Neutrophil (primary cell): Measurements from ENCODE around the gene CDC42BPB.

Experiments
- H3K27ac ChIP-seq: fragments of 200-600 bp; sonication (generic); 2 replicates; pipeline ENCODE4 v1.5.1; 2016; ENCODE audit warnings: mild to moderate bottlenecking, moderate library complexity
- H3K27me3 ChIP-seq: fragments of 200-600 bp; sonication (generic); 2 replicates; pipeline ENCODE4 v1.6.0; 2016; ENCODE audit warnings: mild to moderate bottlenecking
- H3K36me3 ChIP-seq: fragments of 200-600 bp; sonication (generic); 2 replicates; pipeline ENCODE4 v1.5.1; 2017
- H3K4me1 ChIP-seq, 2 experiments: fragments of 200-600 bp in 1 of 2; sonication (generic) in 1 of 2; 1 replicate in 1 of 2; 2 replicates in 1 of 2; pipeline versions ENCODE4 v1.5.1 to v1.6.1; 2013 to 2016; ENCODE audit warnings: low read depth in 1 of 2, low read length in 1 of 2, mild to moderate bottlenecking in 1 of 2, moderate library complexity in 1 of 2; ENCODE audit not compliant: control insufficient read depth in 1 of 2, insufficient read depth in 1 of 2
- H3K4me3 ChIP-seq, 2 experiments: fragments of 200-600 bp in 1 of 2; sonication (generic) in 1 of 2; 1 replicate in 1 of 2; 2 replicates in 1 of 2; pipeline ENCODE4 v1.5.1; 2013 to 2016; ENCODE audit warnings: low read depth in 1 of 2, low read length in 1 of 2, mild to moderate bottlenecking in 1 of 2, moderate library complexity in 1 of 2
- H3K9me3 ChIP-seq: fragments of 200-600 bp; sonication (generic); 2 replicates; pipeline ENCODE4 v1.5.1; 2016
- TF ChIP-seq, protein P1 (sequence below): fragments of 200-600 bp; sonication (generic); IDR thresholded peaks from 2 replicates; pipeline ENCODE4 v1.5.1; 2016; ENCODE audit warnings: antibody characterized with exemption

The CDC42BPB gene

GRCh38 chr14:102965971-102966655, 91.2 kb downstream of the CDC42BPB start:
- Histone ChIP-seq H3K27ac (no peak overlapping the region), H3K27me3 (no peaks in the 10 kb centered on the region), H3K4me1 (no peaks in the 10 kb centered on the region), H3K9me3 (no peaks in the 10 kb centered on the region), H3K36me3 (no peaks in the 10 kb centered on the region), H3K4me3 (no peak overlapping the region)
- TF ChIP-seq, protein P1, sequence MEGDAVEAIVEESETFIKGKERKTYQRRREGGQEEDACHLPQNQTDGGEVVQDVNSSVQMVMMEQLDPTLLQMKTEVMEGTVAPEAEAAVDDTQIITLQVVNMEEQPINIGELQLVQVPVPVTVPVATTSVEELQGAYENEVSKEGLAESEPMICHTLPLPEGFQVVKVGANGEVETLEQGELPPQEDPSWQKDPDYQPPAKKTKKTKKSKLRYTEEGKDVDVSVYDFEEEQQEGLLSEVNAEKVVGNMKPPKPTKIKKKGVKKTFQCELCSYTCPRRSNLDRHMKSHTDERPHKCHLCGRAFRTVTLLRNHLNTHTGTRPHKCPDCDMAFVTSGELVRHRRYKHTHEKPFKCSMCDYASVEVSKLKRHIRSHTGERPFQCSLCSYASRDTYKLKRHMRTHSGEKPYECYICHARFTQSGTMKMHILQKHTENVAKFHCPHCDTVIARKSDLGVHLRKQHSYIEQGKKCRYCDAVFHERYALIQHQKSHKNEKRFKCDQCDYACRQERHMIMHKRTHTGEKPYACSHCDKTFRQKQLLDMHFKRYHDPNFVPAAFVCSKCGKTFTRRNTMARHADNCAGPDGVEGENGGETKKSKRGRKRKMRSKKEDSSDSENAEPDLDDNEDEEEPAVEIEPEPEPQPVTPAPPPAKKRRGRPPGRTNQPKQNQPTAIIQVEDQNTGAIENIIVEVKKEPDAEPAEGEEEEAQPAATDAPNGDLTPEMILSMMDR: no peak

- TF ChIP-seq, protein P1: no peak
- H3K4me3 ChIP-seq: no peak overlapping the region
- H3K4me1 ChIP-seq: no peaks in the 10 kb centered on the region
- no peaks in the 10 kb centered on the region for H3K9me3 ChIP-seq
- no peaks in the 10 kb centered on the region for H3K27me3 ChIP-seq
- no peaks in the 10 kb centered on the region for H3K36me3 ChIP-seq
- H3K27ac ChIP-seq: no peak overlapping the region
Measured at GRCh38 chr14:102965282-102965681, 92.1 kb downstream of the CDC42BPB start.

DNA sequence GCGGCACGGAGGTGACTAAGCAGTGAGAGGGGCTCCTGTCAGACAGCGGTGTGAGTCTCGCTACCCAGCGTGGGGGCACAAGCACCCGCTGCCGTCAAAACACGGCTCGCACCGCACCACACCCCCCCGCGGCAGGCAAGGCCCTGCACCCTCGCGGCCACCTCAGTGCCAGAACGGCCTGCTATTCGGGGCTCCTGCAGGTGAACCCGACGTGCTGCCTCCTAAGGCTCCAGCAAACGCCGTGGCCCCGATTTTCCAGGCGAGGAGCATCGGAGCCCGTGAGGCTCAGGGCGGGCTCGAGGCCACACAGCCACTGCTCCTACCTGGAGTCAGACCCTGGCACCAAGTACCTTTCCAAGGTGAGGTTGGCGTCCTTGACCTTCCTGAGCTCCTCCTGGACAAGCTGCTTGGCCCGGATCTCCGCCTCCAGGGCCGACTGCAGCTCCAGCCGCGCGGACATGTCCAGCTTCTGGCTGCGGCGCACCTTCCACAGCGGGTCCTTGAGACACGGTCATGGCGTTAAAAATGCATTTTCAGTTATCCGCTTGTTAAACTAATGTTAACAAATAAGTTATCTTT, 93.1 kb downstream of the CDC42BPB start:
- Histone ChIP-seq H3K27ac (no peak overlapping the region), H3K4me1 (no peaks in the 10 kb centered on the region), H3K9me3 (no peaks in the 10 kb centered on the region), H3K4me3 (no peak overlapping the region), H3K36me3 (no peaks in the 10 kb centered on the region), H3K27me3 (no peaks in the 10 kb centered on the region)
- TF ChIP-seq, protein P1: no peak

- no peaks in the 10 kb centered on the region for H3K27me3 ChIP-seq
- no peaks in the 10 kb centered on the region for H3K9me3 ChIP-seq
- H3K4me3 ChIP-seq: no peak overlapping the region
- H3K36me3 ChIP-seq: no peaks in the 10 kb centered on the region
- no peak overlapping the region for H3K27ac ChIP-seq
- no peaks in the 10 kb centered on the region for H3K4me1 ChIP-seq
- TF ChIP-seq, protein P1: no peak
Measured at GRCh38 chr14:102962111-102962627, 95.2 kb downstream of the CDC42BPB start.

DNA sequence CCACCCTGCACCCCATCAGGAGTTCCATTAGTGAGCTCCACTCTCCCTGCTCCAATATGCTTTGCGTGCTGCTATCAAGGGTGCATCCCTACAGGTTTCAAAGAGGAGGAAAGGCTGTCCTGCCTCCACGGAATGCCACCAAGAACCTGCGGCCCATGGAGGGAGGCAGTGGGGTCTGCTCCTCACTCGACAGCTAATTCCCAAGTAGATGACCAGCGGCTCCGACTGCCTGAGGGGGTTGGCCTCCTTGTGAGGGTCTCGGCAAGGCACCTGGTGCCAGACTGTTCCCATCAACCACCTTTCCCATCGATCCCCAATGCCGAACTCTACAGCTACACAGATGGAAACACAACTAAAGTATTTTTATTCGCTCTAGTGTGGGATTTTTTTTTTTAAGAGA, 98.9 kb downstream of the CDC42BPB start:
- TF ChIP-seq, protein P1: no peak
- Histone ChIP-seq H3K9me3 (no peaks in the 10 kb centered on the region), H3K27ac (no peak overlapping the region), H3K27me3 (no peaks in the 10 kb centered on the region), H3K36me3 (no peaks in the 10 kb centered on the region), H3K4me3 (no peak overlapping the region), H3K4me1 (no peaks in the 10 kb centered on the region)
